A549 treated with Mapracorat at 1 μM for 4 hours (cell line): Measurements from ENCODE around the gene ELANE. TPM values are rescaled to one million over a fixed set of nuclear protein-coding genes. Genes with fewer than 3 reads are reported as not detected.

ENCODE experiments used
- total RNA-seq: library from RNA; stranded (reverse); fragments of 200-300 nt; extraction: Qiagen RNA extraction; gene quantifications from 5 replicates; pipeline ENCODE4 v1.2.3, GENCODE V29; 2022

The ELANE gene
- not detected in 5 replicates for total RNA-seq

GRCh38 chr19:852136-853013, at the start of gene ELANE:
TSS of gene ELANE (plus strand) at chr19:852303. CDS start at chr19:852329, 26 bp downstream.

GRCh38 chr19:821825-822503, 30.1 kb upstream of the ELANE start, which contains the start of gene PLPPR3:
TSS of gene PLPPR3 (minus strand) at chr19:821955. CDS start at chr19:821559, 396 bp downstream.

GRCh38 chr19:827710-828321, 24.3 kb upstream of the ELANE start, which contains the start of gene AZU1:
TSS of gene AZU1 (plus strand) at chr19:827837. CDS start at chr19:827847, 10 bp downstream.

GRCh38 chr19:840519-841206, 11.4 kb upstream of the ELANE start, which contains the start of gene PRTN3:
TSS of gene PRTN3 (plus strand) at chr19:840999. CDS start at chr19:841009, 10 bp downstream.

GRCh38 chr19:858868-859843, 7.1 kb downstream of the ELANE start, which contains the start of gene CFD:
TSS of gene CFD (plus strand) at chr19:859664. CDS start at chr19:859690, 26 bp downstream.

GRCh38 chr19:892894-893689, 41.0 kb downstream of the ELANE start, which contains the start of the genes MED16 and RNU6-9:
TSS of gene MED16 (minus strand) at chr19:893187. CDS start at chr19:891131, 2,056 bp downstream.
TSS of gene RNU6-9 (plus strand) at chr19:893484.

Other genes with a start within 250 kb of the ELANE start
- gene POLRMT, start 218.8 kb upstream of the ELANE start, total RNA-seq: 69.5 to 94.1 TPM (median 92.9 TPM) in 5 replicates
- 0.28 to 0.77 TPM (median 0.72 TPM) in 5 replicates for gene FGF22, start 212.4 kb upstream of the ELANE start, total RNA-seq
- gene RNF126, start 189.1 kb upstream of the ELANE start, total RNA-seq: 52.1 to 76.4 TPM (median 74.4 TPM) in 5 replicates
- 190 to 250 TPM (median 228 TPM) in 5 replicates for gene FSTL3, start 175.9 kb upstream of the ELANE start, total RNA-seq
- gene PRSS57, start 156.9 kb upstream of the ELANE start, total RNA-seq: 0.18 to 0.23 TPM in 2 of 5 replicates, not detected in the others
- 11.0 to 15.7 TPM (median 14.8 TPM) in 5 replicates for gene PALM, start 143.4 kb upstream of the ELANE start, total RNA-seq
- gene MISP, start 101.2 kb upstream of the ELANE start, total RNA-seq: 66.4 to 87.9 TPM (median 83.2 TPM) in 5 replicates
- 202 to 210 TPM (median 205 TPM) in 5 replicates for gene PTBP1, start 54.9 kb upstream of the ELANE start, total RNA-seq
- 1.9 to 5.5 TPM (median 4.8 TPM) in 5 replicates for gene PLPPR3, start 30.3 kb upstream of the ELANE start, total RNA-seq
- 0.07 to 0.28 TPM (median 0.20 TPM) in 5 replicates for gene AZU1, start 24.5 kb upstream of the ELANE start, total RNA-seq
- 0.13 to 0.42 TPM (median 0.30 TPM) in 5 replicates for gene PRTN3, start 11.3 kb upstream of the ELANE start, total RNA-seq
- gene CFD, start 7.4 kb downstream of the ELANE start, total RNA-seq: 10.4 to 27.5 TPM (median 22.2 TPM) in 5 replicates
- 11.6 to 25.0 TPM (median 22.0 TPM) in 5 replicates for gene MED16, start 40.9 kb downstream of the ELANE start, total RNA-seq
- not detected in 5 replicates for gene RNU6-9, start 41.2 kb downstream of the ELANE start, total RNA-seq
- gene R3HDM4, start 60.9 kb downstream of the ELANE start, total RNA-seq: 25.9 to 43.5 TPM (median 37.1 TPM) in 5 replicates
- 0.31 to 0.65 TPM (median 0.54 TPM) in 4 of 5 replicates, not detected in the other for gene KISS1R, start 65.0 kb downstream of the ELANE start, total RNA-seq
- gene ARID3A, start 73.7 kb downstream of the ELANE start, total RNA-seq: 3.2 to 5.3 TPM (median 5.3 TPM) in 5 replicates
- 40.8 to 72.1 TPM (median 67.5 TPM) in 5 replicates for gene WDR18, start 132.0 kb downstream of the ELANE start, total RNA-seq
- gene GRIN3B, start 148.1 kb downstream of the ELANE start, total RNA-seq: 1.8 to 5.0 TPM (median 2.5 TPM) in 5 replicates
- 71.4 to 134 TPM (median 123 TPM) in 5 replicates for gene TMEM259, start 168.8 kb downstream of the ELANE start, total RNA-seq
- not detected in 5 replicates for gene RNU6-2, start 169.2 kb downstream of the ELANE start, total RNA-seq
- 66.3 to 85.2 TPM (median 76.4 TPM) in 5 replicates for gene CNN2, start 174.3 kb downstream of the ELANE start, total RNA-seq
- 8.7 to 16.2 TPM (median 12.6 TPM) in 5 replicates for gene ABCA7, start 187.8 kb downstream of the ELANE start, total RNA-seq
- gene ARHGAP45, start 214.9 kb downstream of the ELANE start, total RNA-seq: 1.9 to 4.3 TPM (median 4.1 TPM) in 5 replicates
- 206 to 247 TPM (median 231 TPM) in 5 replicates for gene POLR2E, start 243.1 kb downstream of the ELANE start, total RNA-seq